SIG-M5 treated with dmso at 0.1 percent for 504 hours (cell line): ENCODE results near the gene MPLKIP.
"Not testable (repeated sequence)": the region's sequence is repeated elsewhere in the genome, so short reads cannot be mapped to it uniquely, and the experiment has no call there.

Source experiments
- DNase-seq: peaks from one replicate; lab custom pipeline; 2025; ENCODE audit not compliant: unreplicated experiment; lab: John Stamatoyannopoulos, UW

The MPLKIP gene

GRCh38 chr7:40133561-40134427 is 628 bp downstream of the MPLKIP start:
- peak; percentile 29 for DNase-seq

GRCh38 chr7:40122940-40123254 is 11.5 kb downstream of the MPLKIP start:
- no peak for DNase-seq

- not testable (repeated sequence) for DNase-seq
These were observed 12.1 kb downstream of the MPLKIP start for GRCh38 chr7:40122100-40122939.

GRCh38 chr7:40120020-40120419 is 14.4 kb downstream of the MPLKIP start:
- no peak for DNase-seq

- not testable (repeated sequence) for DNase-seq
These were observed 16.2 kb downstream of the MPLKIP start for GRCh38 chr7:40118201-40118600.

GRCh38 chr7:40117199-40117598 is 17.2 kb downstream of the MPLKIP start:
- DNase-seq: peak; percentile 10

- DNase-seq: no peak
These were observed 18.5 kb downstream of the MPLKIP start for GRCh38 chr7:40115936-40116335.

GRCh38 chr7:40105879-40106473 is 28.4 kb downstream of the MPLKIP start:
- DNase-seq: peak; percentile 20

- DNase-seq: no peak
These were observed 31.5 kb downstream of the MPLKIP start for GRCh38 chr7:40102897-40103296.

- DNase-seq: no peak
These were observed 33.2 kb downstream of the MPLKIP start for GRCh38 chr7:40101201-40101600.

- DNase-seq: no peak
These were observed 34.6 kb downstream of the MPLKIP start for GRCh38 chr7:40099837-40100236.

- no peak for DNase-seq
These were observed 35.6 kb downstream of the MPLKIP start for GRCh38 chr7:40098810-40099209.

- DNase-seq: no peak
These were observed 36.7 kb downstream of the MPLKIP start for GRCh38 chr7:40097728-40098127.

- DNase-seq: no peak
These were observed 38.6 kb downstream of the MPLKIP start for GRCh38 chr7:40095695-40096327.

- no peak for DNase-seq
These were observed 39.2 kb downstream of the MPLKIP start for GRCh38 chr7:40095230-40095629.

- DNase-seq: no peak
These were observed 40.6 kb downstream of the MPLKIP start for GRCh38 chr7:40093631-40094350.

- DNase-seq: no peak
These were observed 42.2 kb downstream of the MPLKIP start for GRCh38 chr7:40092182-40092581.

- DNase-seq: peak; percentile 76
These were observed 56.6 kb downstream of the MPLKIP start for GRCh38 chr7:40077849-40078248.
